Measurements from ENCODE around the gene CTIF.

CTIF gene

DNA sequence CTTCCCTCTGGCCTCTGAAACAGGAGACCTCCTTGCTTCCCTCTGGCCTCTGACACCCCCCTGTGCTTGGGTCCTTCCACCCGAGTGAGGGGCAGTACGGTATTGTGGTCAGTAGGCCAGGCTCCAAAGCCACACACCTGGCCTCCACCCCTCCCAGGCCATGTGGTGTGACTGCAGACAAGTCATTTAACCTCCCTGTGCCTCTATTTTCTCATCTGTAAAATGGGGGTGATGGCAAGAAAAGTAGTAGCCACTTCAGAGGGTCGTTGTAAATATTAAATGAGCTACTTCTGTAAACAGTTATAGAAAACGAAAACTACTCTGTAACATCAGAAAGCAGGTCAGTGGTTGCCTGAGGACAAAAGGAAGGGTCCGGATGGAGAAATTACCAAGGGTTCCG lies 337.8 kb downstream of the CTIF start:
- Histone ChIP-seq H3K27me3 (ENCODE audit: control insufficient read depth in 1 of 2, insufficient read depth in 2 of 2, low read length in 2 of 2) (no peaks in the 10 kb centered on the region), H3K9ac (ENCODE audit: low read depth in 1 of 2, low read length in 2 of 2) (no peak overlapping the region), H3K4me3 (ENCODE audit: low read depth in 1 of 2, low read length in 2 of 2) (no peak overlapping the region), H3K9me3 (ENCODE audit: control insufficient read depth in 1 of 2, low read length in 2 of 2) (no peaks in the 10 kb centered on the region), H3K4me1 (ENCODE audit: control insufficient read depth in 1 of 2, insufficient read depth in 2 of 2, low read length in 2 of 2) (no peaks in the 10 kb centered on the region), H3K36me3 (ENCODE audit: control insufficient read depth in 1 of 2, insufficient read depth in 2 of 2, low read length in 2 of 2) (no peaks in the 10 kb centered on the region), H3K27ac (ENCODE audit: low read depth, low read length) (no peak overlapping the region)

DNA sequence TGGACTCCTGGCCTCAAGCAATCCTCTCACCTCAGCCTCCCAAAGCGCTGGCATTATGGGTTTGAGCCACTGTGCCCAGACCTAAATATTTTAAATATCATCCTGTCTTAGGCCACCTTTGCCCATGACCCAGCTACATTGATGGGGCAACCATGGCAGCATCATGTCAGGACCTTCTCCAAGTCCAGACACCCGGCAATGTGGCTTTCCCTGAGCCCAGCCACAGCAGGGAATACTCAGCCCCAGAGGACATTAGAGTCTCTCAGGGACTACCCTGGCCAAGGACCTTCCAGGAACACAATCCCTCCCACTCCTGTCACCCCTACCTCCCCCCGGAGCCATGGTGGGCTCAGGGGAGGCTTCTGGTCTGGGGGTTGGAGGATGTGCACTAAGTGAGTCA lies 339.1 kb downstream of the CTIF start:
- Histone ChIP-seq H3K9ac (ENCODE audit: low read depth in 1 of 2, low read length in 2 of 2) (no peak overlapping the region), H3K36me3 (ENCODE audit: control insufficient read depth in 1 of 2, insufficient read depth in 2 of 2, low read length in 2 of 2) (no peaks in the 10 kb centered on the region), H3K4me1 (ENCODE audit: control insufficient read depth in 1 of 2, insufficient read depth in 2 of 2, low read length in 2 of 2) (no peaks in the 10 kb centered on the region), H3K27ac (ENCODE audit: low read depth, low read length) (no peak overlapping the region), H3K4me3 (ENCODE audit: low read depth in 1 of 2, low read length in 2 of 2) (no peak overlapping the region), H3K9me3 (ENCODE audit: control insufficient read depth in 1 of 2, low read length in 2 of 2) (no peaks in the 10 kb centered on the region), H3K27me3 (ENCODE audit: control insufficient read depth in 1 of 2, insufficient read depth in 2 of 2, low read length in 2 of 2) (no peaks in the 10 kb centered on the region)

- Histone ChIP-seq H3K36me3 (ENCODE audit: control insufficient read depth in 1 of 2, insufficient read depth in 2 of 2, low read length in 2 of 2) (no peaks in the 10 kb centered on the region), H3K9ac (ENCODE audit: low read depth in 1 of 2, low read length in 2 of 2) (no peak overlapping the region), H3K27me3 (ENCODE audit: control insufficient read depth in 1 of 2, insufficient read depth in 2 of 2, low read length in 2 of 2) (no peaks in the 10 kb centered on the region), H3K4me3 (ENCODE audit: low read depth in 1 of 2, low read length in 2 of 2) (no peak overlapping the region), H3K4me1 (ENCODE audit: control insufficient read depth in 1 of 2, insufficient read depth in 2 of 2, low read length in 2 of 2) (no peaks in the 10 kb centered on the region), H3K9me3 (ENCODE audit: control insufficient read depth in 1 of 2, low read length in 2 of 2) (no peaks in the 10 kb centered on the region), H3K27ac (ENCODE audit: low read depth, low read length) (no peak overlapping the region)
Observed at GRCh38 chr18:48878471-48878870, 339.6 kb downstream of the CTIF start.

- H3K9ac ChIP-seq (ENCODE audit: low read depth in 1 of 2, low read length in 2 of 2) = no peak overlapping the region
- H3K9me3 ChIP-seq (ENCODE audit: control insufficient read depth in 1 of 2, low read length in 2 of 2) = no peaks in the 10 kb centered on the region
- no peak overlapping the region for H3K4me3 ChIP-seq (ENCODE audit: low read depth in 1 of 2, low read length in 2 of 2)
- H3K4me1 ChIP-seq (ENCODE audit: control insufficient read depth in 1 of 2, insufficient read depth in 2 of 2, low read length in 2 of 2) = no peaks in the 10 kb centered on the region
- no peak overlapping the region for H3K27ac ChIP-seq (ENCODE audit: low read depth, low read length)
- no peaks in the 10 kb centered on the region for H3K36me3 ChIP-seq (ENCODE audit: control insufficient read depth in 1 of 2, insufficient read depth in 2 of 2, low read length in 2 of 2)
- no peaks in the 10 kb centered on the region for H3K27me3 ChIP-seq (ENCODE audit: control insufficient read depth in 1 of 2, insufficient read depth in 2 of 2, low read length in 2 of 2)
Observed at GRCh38 chr18:48879008-48879431, 340.2 kb downstream of the CTIF start.

GRCh38 chr18:48880931-48881330 lies 342.1 kb downstream of the CTIF start:
- H3K4me3 ChIP-seq (ENCODE audit: low read depth in 1 of 2, low read length in 2 of 2) = no peak overlapping the region
- H3K27me3 ChIP-seq (ENCODE audit: control insufficient read depth in 1 of 2, insufficient read depth in 2 of 2, low read length in 2 of 2) = no peaks in the 10 kb centered on the region
- no peak overlapping the region for H3K9ac ChIP-seq (ENCODE audit: low read depth in 1 of 2, low read length in 2 of 2)
- H3K36me3 ChIP-seq (ENCODE audit: control insufficient read depth in 1 of 2, insufficient read depth in 2 of 2, low read length in 2 of 2) = no peaks in the 10 kb centered on the region
- no peak overlapping the region for H3K27ac ChIP-seq (ENCODE audit: low read depth, low read length)
- H3K4me1 ChIP-seq (ENCODE audit: control insufficient read depth in 1 of 2, insufficient read depth in 2 of 2, low read length in 2 of 2) = no peaks in the 10 kb centered on the region
- H3K9me3 ChIP-seq (ENCODE audit: control insufficient read depth in 1 of 2, low read length in 2 of 2) = no peaks in the 10 kb centered on the region

GRCh38 chr18:48882379-48882778 lies 343.5 kb downstream of the CTIF start:
- no peak overlapping the region for H3K9ac ChIP-seq (ENCODE audit: low read depth in 1 of 2, low read length in 2 of 2)
- no peaks in the 10 kb centered on the region for H3K27me3 ChIP-seq (ENCODE audit: control insufficient read depth in 1 of 2, insufficient read depth in 2 of 2, low read length in 2 of 2)
- H3K9me3 ChIP-seq (ENCODE audit: control insufficient read depth in 1 of 2, low read length in 2 of 2) = no peaks in the 10 kb centered on the region
- no peak overlapping the region for H3K27ac ChIP-seq (ENCODE audit: low read depth, low read length)
- H3K36me3 ChIP-seq (ENCODE audit: control insufficient read depth in 1 of 2, insufficient read depth in 2 of 2, low read length in 2 of 2) = no peaks in the 10 kb centered on the region
- H3K4me3 ChIP-seq (ENCODE audit: low read depth in 1 of 2, low read length in 2 of 2) = no peak overlapping the region
- no peaks in the 10 kb centered on the region for H3K4me1 ChIP-seq (ENCODE audit: control insufficient read depth in 1 of 2, insufficient read depth in 2 of 2, low read length in 2 of 2)

GRCh38 chr18:48884306-48884705 lies 345.5 kb downstream of the CTIF start:
- Histone ChIP-seq H3K9me3 (ENCODE audit: control insufficient read depth in 1 of 2, low read length in 2 of 2) (no peaks in the 10 kb centered on the region), H3K27me3 (ENCODE audit: control insufficient read depth in 1 of 2, insufficient read depth in 2 of 2, low read length in 2 of 2) (no peaks in the 10 kb centered on the region), H3K27ac (ENCODE audit: low read depth, low read length) (no peak overlapping the region), H3K4me1 (ENCODE audit: control insufficient read depth in 1 of 2, insufficient read depth in 2 of 2, low read length in 2 of 2) (no peaks in the 10 kb centered on the region), H3K9ac (ENCODE audit: low read depth in 1 of 2, low read length in 2 of 2) (no peak overlapping the region), H3K36me3 (ENCODE audit: control insufficient read depth in 1 of 2, insufficient read depth in 2 of 2, low read length in 2 of 2) (no peaks in the 10 kb centered on the region), H3K4me3 (ENCODE audit: low read depth in 1 of 2, low read length in 2 of 2) (no peak overlapping the region)

- Histone ChIP-seq H3K9me3 (ENCODE audit: control insufficient read depth in 1 of 2, low read length in 2 of 2) (no peaks in the 10 kb centered on the region), H3K27ac (ENCODE audit: low read depth, low read length) (no peak overlapping the region), H3K4me3 (ENCODE audit: low read depth in 1 of 2, low read length in 2 of 2) (no peak overlapping the region), H3K36me3 (ENCODE audit: control insufficient read depth in 1 of 2, insufficient read depth in 2 of 2, low read length in 2 of 2) (no peaks in the 10 kb centered on the region), H3K9ac (ENCODE audit: low read depth in 1 of 2, low read length in 2 of 2) (no peak overlapping the region), H3K4me1 (ENCODE audit: control insufficient read depth in 1 of 2, insufficient read depth in 2 of 2, low read length in 2 of 2) (no peaks in the 10 kb centered on the region), H3K27me3 (ENCODE audit: control insufficient read depth in 1 of 2, insufficient read depth in 2 of 2, low read length in 2 of 2) (no peaks in the 10 kb centered on the region)
Observed at GRCh38 chr18:48884771-48885170, 345.9 kb downstream of the CTIF start.

DNA sequence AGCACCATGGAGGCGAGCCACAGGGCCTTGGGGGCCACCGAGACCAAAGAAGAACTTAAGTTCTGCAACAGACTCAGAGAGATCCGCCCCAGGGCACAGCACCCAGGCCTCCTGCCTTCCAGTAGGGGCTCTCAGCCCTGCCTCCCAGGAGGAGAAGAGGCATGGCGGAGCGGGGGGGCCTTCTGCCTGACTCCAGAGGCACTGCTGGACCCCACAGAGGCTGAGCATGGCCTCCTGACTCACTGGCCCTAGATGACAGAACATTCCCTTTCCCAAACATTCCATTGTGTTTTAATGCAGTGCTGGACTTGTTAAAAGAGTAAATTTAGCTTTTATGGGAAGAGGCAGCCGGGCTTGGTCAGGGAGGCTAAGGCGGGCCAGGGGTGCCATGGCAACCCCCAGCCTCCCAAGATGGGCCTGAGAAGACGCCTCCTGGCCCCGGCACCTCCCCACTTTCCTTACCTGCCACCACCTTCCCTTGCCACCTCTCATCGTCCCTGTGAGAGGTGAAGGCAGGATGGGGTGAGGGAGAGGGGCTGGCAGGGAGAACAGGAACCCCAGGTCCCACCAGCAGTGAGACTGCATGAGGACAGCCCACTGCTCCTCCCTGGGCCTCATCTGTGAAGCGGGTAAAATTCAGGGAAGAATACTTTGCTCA lies 346.6 kb downstream of the CTIF start:
- Histone ChIP-seq H3K9ac (ENCODE audit: low read depth in 1 of 2, low read length in 2 of 2) (no peak overlapping the region), H3K9me3 (ENCODE audit: control insufficient read depth in 1 of 2, low read length in 2 of 2) (no peaks in the 10 kb centered on the region), H3K36me3 (ENCODE audit: control insufficient read depth in 1 of 2, insufficient read depth in 2 of 2, low read length in 2 of 2) (no peaks in the 10 kb centered on the region), H3K27me3 (ENCODE audit: control insufficient read depth in 1 of 2, insufficient read depth in 2 of 2, low read length in 2 of 2) (no peaks in the 10 kb centered on the region), H3K27ac (ENCODE audit: low read depth, low read length) (no peak overlapping the region), H3K4me1 (ENCODE audit: control insufficient read depth in 1 of 2, insufficient read depth in 2 of 2, low read length in 2 of 2) (no peaks in the 10 kb centered on the region), H3K4me3 (ENCODE audit: low read depth in 1 of 2, low read length in 2 of 2) (no peak overlapping the region)

DNA sequence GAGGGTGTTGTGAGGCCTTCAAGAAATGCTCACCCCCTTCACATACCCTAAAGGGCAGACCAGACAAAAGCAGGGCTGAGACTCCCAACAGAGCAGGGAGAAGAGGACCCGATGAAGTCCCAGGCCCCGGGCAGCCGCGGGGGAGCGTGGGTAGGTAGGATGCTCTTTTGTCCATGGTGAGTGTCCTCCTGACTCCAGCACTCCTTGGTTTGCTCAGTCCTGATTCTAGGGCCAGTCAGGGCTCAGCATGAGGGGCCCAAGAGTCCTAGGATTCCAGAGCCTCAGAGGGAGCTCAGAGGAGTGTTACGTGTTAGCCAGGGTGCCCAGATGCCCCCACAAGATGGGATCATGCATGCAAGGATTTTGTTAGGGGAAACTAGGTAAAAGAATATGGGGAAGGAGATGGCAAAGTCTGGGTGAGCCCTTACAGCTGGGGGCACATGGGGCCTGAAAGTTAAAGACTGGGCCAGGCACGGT lies 347.1 kb downstream of the CTIF start:
- Histone ChIP-seq H3K27me3 (ENCODE audit: control insufficient read depth in 1 of 2, insufficient read depth in 2 of 2, low read length in 2 of 2) (no peaks in the 10 kb centered on the region), H3K9ac (ENCODE audit: low read depth in 1 of 2, low read length in 2 of 2) (no peak overlapping the region), H3K27ac (ENCODE audit: low read depth, low read length) (no peak overlapping the region), H3K9me3 (ENCODE audit: control insufficient read depth in 1 of 2, low read length in 2 of 2) (no peaks in the 10 kb centered on the region), H3K36me3 (ENCODE audit: control insufficient read depth in 1 of 2, insufficient read depth in 2 of 2, low read length in 2 of 2) (no peaks in the 10 kb centered on the region), H3K4me1 (ENCODE audit: control insufficient read depth in 1 of 2, insufficient read depth in 2 of 2, low read length in 2 of 2) (no peaks in the 10 kb centered on the region), H3K4me3 (ENCODE audit: low read depth in 1 of 2, low read length in 2 of 2) (no peak overlapping the region)
